Measurements from ENCODE around the gene CHCHD5.
"Not testable (repeated sequence)": the region's sequence is repeated elsewhere in the genome, so short reads cannot be mapped to it uniquely, and the experiment has no call there.

CHCHD5 gene

GRCh38 chr2:112566104-112566503, 18.3 kb upstream of the CHCHD5 start:
- Histone ChIP-seq H3K9me3 (ENCODE audit: control insufficient read depth, insufficient read depth, low read length) (no peaks in the 10 kb centered on the region), H3K27me3 (ENCODE audit: control insufficient read depth, insufficient read depth, low read length) (no peaks in the 10 kb centered on the region), H3K36me3 (ENCODE audit: control insufficient read depth, insufficient read depth, low read length) (peaks cover 92% of the 10 kb centered on the region), H3K27ac (ENCODE audit: low read depth, low read length) (no peak overlapping the region), H3K9ac (ENCODE audit: low read depth, low read length) (no peak overlapping the region), H3K4me3 (ENCODE audit: low read depth, low read length) (no peak overlapping the region), H3K4me1 (ENCODE audit: control insufficient read depth, insufficient read depth, low read length) (no peaks in the 10 kb centered on the region)

- not testable (repeated sequence) for H3K27me3 ChIP-seq (ENCODE audit: control insufficient read depth, insufficient read depth, low read length); H3K27ac ChIP-seq (ENCODE audit: low read depth, low read length); H3K9ac ChIP-seq (ENCODE audit: low read depth, low read length); H3K4me3 ChIP-seq (ENCODE audit: low read depth, low read length); H3K4me1 ChIP-seq (ENCODE audit: control insufficient read depth, insufficient read depth, low read length); H3K9me3 ChIP-seq (ENCODE audit: control insufficient read depth, insufficient read depth, low read length)
- peaks cover 92% of the 10 kb centered on the region for H3K36me3 ChIP-seq (ENCODE audit: control insufficient read depth, insufficient read depth, low read length)
Measured at GRCh38 chr2:112566508-112566907, 17.9 kb upstream of the CHCHD5 start.

DNA sequence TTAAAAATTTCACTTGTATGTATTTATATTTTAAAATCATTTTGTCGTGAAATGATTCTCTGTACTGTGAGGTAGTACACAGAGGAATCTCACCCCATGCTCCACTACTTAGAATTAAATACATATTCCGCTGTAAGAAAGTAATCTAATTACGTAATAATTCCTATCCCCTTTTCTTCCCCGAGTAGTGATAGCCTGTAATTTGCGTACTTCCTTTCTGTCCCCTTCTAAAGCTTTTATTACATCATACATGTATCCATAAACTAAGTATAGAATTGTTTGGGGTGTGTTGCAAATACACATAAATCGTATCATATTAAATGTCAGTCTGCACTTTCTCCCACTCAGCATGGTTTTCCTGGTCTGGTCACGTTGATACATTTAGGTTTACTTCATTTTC, 12.4 kb upstream of the CHCHD5 start:
- H3K27ac ChIP-seq (ENCODE audit: low read depth, low read length), result no peak overlapping the region
- peaks cover 97% of the 10 kb centered on the region for H3K36me3 ChIP-seq (ENCODE audit: control insufficient read depth, insufficient read depth, low read length)
- H3K9me3 ChIP-seq (ENCODE audit: control insufficient read depth, insufficient read depth, low read length), result no peaks in the 10 kb centered on the region
- no peak overlapping the region for H3K4me3 ChIP-seq (ENCODE audit: low read depth, low read length)
- H3K27me3 ChIP-seq (ENCODE audit: control insufficient read depth, insufficient read depth, low read length), result no peaks in the 10 kb centered on the region
- H3K4me1 ChIP-seq (ENCODE audit: control insufficient read depth, insufficient read depth, low read length), result no peaks in the 10 kb centered on the region
- H3K9ac ChIP-seq (ENCODE audit: low read depth, low read length), result no peak overlapping the region

DNA sequence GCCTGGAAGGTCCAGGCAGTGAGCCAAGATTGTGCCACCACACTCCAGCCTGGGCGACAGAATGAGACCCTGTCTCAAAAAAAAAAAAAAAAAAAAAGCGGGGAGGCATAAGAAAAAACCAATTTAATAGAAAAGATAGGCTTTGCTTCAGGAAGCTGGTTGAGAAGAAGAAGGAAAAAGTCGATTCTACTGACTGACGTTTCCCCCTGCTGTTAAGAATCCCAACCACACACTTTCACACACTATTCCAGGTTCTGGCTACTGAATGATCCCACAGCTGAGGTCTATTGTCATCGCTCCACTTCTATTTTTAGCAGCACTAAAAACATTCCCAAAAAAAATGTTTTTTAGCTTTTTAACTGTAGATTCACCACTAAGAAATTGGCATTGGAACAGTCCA, 6.7 kb upstream of the CHCHD5 start:
- peaks cover 42% of the 10 kb centered on the region for H3K36me3 ChIP-seq (ENCODE audit: control insufficient read depth, insufficient read depth, low read length)
- no peak overlapping the region for H3K27ac ChIP-seq (ENCODE audit: low read depth, low read length)
- no peaks in the 10 kb centered on the region for H3K27me3 ChIP-seq (ENCODE audit: control insufficient read depth, insufficient read depth, low read length)
- H3K4me3 ChIP-seq (ENCODE audit: low read depth, low read length), result no peak overlapping the region
- no peaks in the 10 kb centered on the region for H3K9me3 ChIP-seq (ENCODE audit: control insufficient read depth, insufficient read depth, low read length)
- H3K4me1 ChIP-seq (ENCODE audit: control insufficient read depth, insufficient read depth, low read length), result no peaks in the 10 kb centered on the region
- H3K9ac ChIP-seq (ENCODE audit: low read depth, low read length), result no peak overlapping the region

DNA sequence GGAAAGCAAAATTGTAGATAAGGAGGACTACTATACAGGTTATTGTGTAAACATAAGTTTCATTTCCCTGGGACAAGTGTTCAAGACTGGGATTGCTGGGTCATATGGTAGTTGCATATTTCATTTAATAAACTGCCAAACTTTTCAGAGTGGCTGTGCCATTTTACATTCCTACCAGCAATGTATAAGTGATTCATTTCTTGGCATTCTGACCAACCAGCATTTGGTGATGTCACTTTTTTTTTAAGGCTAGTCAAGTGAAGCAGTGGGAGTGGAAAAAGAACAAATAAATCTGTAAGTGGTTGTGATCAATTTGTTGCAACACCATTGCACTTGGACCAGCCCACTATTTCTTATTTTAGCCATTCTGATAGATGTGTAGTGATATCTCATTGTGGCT, 5.2 kb upstream of the CHCHD5 start:
- Histone ChIP-seq H3K4me3 (ENCODE audit: low read depth, low read length) (no peak overlapping the region), H3K27me3 (ENCODE audit: control insufficient read depth, insufficient read depth, low read length) (no peaks in the 10 kb centered on the region)

DNA sequence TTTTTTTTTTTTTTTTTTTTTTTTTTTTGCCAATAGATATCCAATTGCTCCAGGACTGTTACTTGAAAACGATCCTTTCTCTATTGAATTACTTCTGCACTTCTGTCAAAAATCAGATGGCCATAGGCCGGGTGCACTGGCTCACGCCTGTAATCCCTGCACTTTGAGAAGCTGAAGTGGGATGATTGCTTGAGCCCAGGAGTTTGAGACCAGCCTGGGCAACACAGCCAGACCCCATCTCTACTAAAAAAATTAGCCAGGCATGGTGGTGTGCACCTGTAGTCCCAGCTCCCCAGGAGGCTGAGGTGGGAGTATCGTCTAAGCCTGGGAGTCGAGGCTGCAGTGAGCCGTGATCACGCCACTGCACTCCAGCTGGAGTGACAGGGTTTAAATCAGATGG, 4.3 kb upstream of the CHCHD5 start:
- no peak overlapping the region for H3K4me3 ChIP-seq (ENCODE audit: low read depth, low read length)
- H3K9ac ChIP-seq (ENCODE audit: low read depth, low read length), result no peak overlapping the region
- H3K4me1 ChIP-seq (ENCODE audit: control insufficient read depth, insufficient read depth, low read length), result 0 out of 2 replicates have a peak, but pooled peaks cover 7% of the 10 kb centered on the region
- peaks cover 21% of the 10 kb centered on the region for H3K36me3 ChIP-seq (ENCODE audit: control insufficient read depth, insufficient read depth, low read length)
- no peak overlapping the region for H3K27ac ChIP-seq (ENCODE audit: low read depth, low read length)
- H3K27me3 ChIP-seq (ENCODE audit: control insufficient read depth, insufficient read depth, low read length), result no peaks in the 10 kb centered on the region
- H3K9me3 ChIP-seq (ENCODE audit: control insufficient read depth, insufficient read depth, low read length), result no peaks in the 10 kb centered on the region

More for the DNA sequence above, 5.2 kb upstream of the CHCHD5 start:
- Histone ChIP-seq H3K9ac (ENCODE audit: low read depth, low read length) (no peak overlapping the region), H3K4me1 (ENCODE audit: control insufficient read depth, insufficient read depth, low read length) (0 out of 2 replicates have a peak, but pooled peaks cover 7% of the 10 kb centered on the region), H3K27ac (ENCODE audit: low read depth, low read length) (no peak overlapping the region), H3K36me3 (ENCODE audit: control insufficient read depth, insufficient read depth, low read length) (peaks cover 29% of the 10 kb centered on the region), H3K9me3 (ENCODE audit: control insufficient read depth, insufficient read depth, low read length) (no peaks in the 10 kb centered on the region)

DNA sequence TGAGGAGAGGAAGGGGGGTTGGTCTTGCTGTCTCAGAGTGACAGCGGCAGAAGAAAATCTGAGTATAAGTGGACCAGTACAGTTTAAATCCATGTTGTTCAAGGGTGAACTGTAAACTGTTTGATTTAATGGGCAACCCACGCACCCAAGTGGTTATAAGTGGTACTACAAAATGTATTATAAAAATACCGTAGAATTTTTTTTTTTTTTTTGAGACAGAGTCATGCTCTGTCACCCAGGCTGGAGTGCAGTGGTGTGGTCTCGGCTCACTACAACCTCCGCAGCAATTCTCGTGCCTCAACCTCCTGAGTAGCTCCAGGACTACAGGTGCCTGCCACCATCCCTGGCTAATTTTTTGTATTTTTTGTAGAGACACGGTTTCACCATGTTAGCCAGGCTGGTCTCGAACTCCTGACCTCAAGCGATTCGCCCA, 2.1 kb upstream of the CHCHD5 start:
- no peak overlapping the region for H3K27ac ChIP-seq (ENCODE audit: low read depth, low read length)
- H3K27me3 ChIP-seq (ENCODE audit: control insufficient read depth, insufficient read depth, low read length), result no peaks in the 10 kb centered on the region
- H3K4me1 ChIP-seq (ENCODE audit: control insufficient read depth, insufficient read depth, low read length), result 0 out of 2 replicates have a peak, but pooled peaks cover 7% of the 10 kb centered on the region
- H3K4me3 ChIP-seq (ENCODE audit: low read depth, low read length), result no peak overlapping the region
- H3K9ac ChIP-seq (ENCODE audit: low read depth, low read length), result no peak overlapping the region
- peaks cover 13% of the 10 kb centered on the region for H3K36me3 ChIP-seq (ENCODE audit: control insufficient read depth, insufficient read depth, low read length)
- no peaks in the 10 kb centered on the region for H3K9me3 ChIP-seq (ENCODE audit: control insufficient read depth, insufficient read depth, low read length)

DNA sequence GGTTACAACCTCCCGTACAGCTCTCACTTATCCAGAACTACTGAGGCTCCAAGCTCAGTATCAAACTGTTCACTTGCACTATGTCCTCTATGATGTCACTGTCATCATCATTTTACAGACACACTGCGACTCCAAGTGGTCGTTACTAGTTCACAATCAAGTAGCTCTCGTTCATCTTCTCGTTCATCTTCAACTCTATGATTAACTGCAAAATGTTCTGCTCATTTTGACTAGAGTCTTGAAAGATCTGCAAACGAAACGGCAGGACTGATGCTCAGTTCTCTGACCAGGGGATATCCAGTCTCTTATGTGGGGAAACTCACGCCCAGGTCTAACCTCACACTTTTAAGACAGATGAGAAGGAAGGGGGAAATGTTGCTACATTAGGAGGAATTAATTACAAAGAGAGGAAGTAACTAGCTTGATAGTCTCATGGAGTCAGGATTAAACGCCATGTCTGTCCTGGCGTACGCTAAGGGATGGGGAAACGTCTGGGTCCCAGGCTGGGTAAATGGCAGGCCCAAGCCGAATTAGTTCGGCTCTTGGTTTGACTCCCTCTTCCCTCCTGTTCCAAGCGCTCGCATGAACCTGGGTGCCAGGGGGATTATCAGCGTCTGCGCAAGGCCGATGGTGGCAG, 794 bp upstream of the CHCHD5 start:
- peak overlapping the region; percentile 81 for H3K4me3 ChIP-seq (ENCODE audit: low read depth, low read length)

GRCh38 chr2:112584891-112585250, 462 bp downstream of the CHCHD5 start:
- no peaks in the 10 kb centered on the region for H3K9me3 ChIP-seq (ENCODE audit: control insufficient read depth, insufficient read depth, low read length)
- H3K4me1 ChIP-seq (ENCODE audit: control insufficient read depth, insufficient read depth, low read length), result 0 out of 2 replicates have a peak, but pooled peaks cover 7% of the 10 kb centered on the region
- H3K36me3 ChIP-seq (ENCODE audit: control insufficient read depth, insufficient read depth, low read length), result peaks cover 30% of the 10 kb centered on the region
- H3K9ac ChIP-seq (ENCODE audit: low read depth, low read length), result peak overlapping the region; percentile 74
- H3K4me3 ChIP-seq (ENCODE audit: low read depth, low read length), result peak overlapping the region; percentile 81
- H3K27ac ChIP-seq (ENCODE audit: low read depth, low read length), result peak overlapping the region; percentile 92
- H3K27me3 ChIP-seq (ENCODE audit: control insufficient read depth, insufficient read depth, low read length), result no peaks in the 10 kb centered on the region

More for the DNA sequence above, 794 bp upstream of the CHCHD5 start:
- Histone ChIP-seq H3K36me3 (ENCODE audit: control insufficient read depth, insufficient read depth, low read length) (peaks cover 22% of the 10 kb centered on the region), H3K9me3 (ENCODE audit: control insufficient read depth, insufficient read depth, low read length) (no peaks in the 10 kb centered on the region), H3K27me3 (ENCODE audit: control insufficient read depth, insufficient read depth, low read length) (no peaks in the 10 kb centered on the region), H3K27ac (ENCODE audit: low read depth, low read length) (peak overlapping the region; percentile 92), H3K9ac (ENCODE audit: low read depth, low read length) (peak overlapping the region; percentile 79), H3K4me1 (ENCODE audit: control insufficient read depth, insufficient read depth, low read length) (0 out of 2 replicates have a peak, but pooled peaks cover 7% of the 10 kb centered on the region)

DNA sequence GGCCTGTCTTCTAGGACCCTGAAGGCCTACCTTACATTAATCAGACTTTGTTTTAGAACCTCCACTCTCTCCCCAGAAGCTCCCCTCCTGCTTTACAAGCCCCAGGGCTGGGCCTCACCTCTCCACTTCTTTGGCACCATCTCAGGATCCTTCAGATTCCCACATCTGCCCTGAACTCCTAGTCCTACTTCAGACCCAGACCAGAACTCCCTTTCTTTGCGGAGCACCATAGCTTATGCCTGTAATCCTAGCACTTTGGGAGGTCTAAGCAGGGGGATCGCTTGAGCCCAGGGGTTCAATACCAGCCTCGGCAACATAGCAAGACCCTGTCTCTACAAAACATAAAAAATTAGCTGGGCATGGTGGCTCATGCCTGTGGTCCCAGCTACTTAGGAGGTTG, 991 bp downstream of the CHCHD5 start:
- Histone ChIP-seq H3K36me3 (ENCODE audit: control insufficient read depth, insufficient read depth, low read length) (peaks cover 30% of the 10 kb centered on the region), H3K27me3 (ENCODE audit: control insufficient read depth, insufficient read depth, low read length) (no peaks in the 10 kb centered on the region), H3K27ac (ENCODE audit: low read depth, low read length) (no peak overlapping the region), H3K4me1 (ENCODE audit: control insufficient read depth, insufficient read depth, low read length) (0 out of 2 replicates have a peak, but pooled peaks cover 7% of the 10 kb centered on the region), H3K9ac (ENCODE audit: low read depth, low read length) (no peak overlapping the region), H3K9me3 (ENCODE audit: control insufficient read depth, insufficient read depth, low read length) (no peaks in the 10 kb centered on the region), H3K4me3 (ENCODE audit: low read depth, low read length) (peak overlapping the region; percentile 81)

GRCh38 chr2:112585873-112586464, 1.6 kb downstream of the CHCHD5 start:
- H3K4me3 ChIP-seq (ENCODE audit: low read depth, low read length), result no peak overlapping the region
- H3K9ac ChIP-seq (ENCODE audit: low read depth, low read length), result no peak overlapping the region
- H3K9me3 ChIP-seq (ENCODE audit: control insufficient read depth, insufficient read depth, low read length), result no peaks in the 10 kb centered on the region
- peaks cover 11% of the 10 kb centered on the region; the same call in 1 of the 2 replicates for H3K4me1 ChIP-seq (ENCODE audit: control insufficient read depth, insufficient read depth, low read length)
- peaks cover 30% of the 10 kb centered on the region for H3K36me3 ChIP-seq (ENCODE audit: control insufficient read depth, insufficient read depth, low read length)
- no peaks in the 10 kb centered on the region for H3K27me3 ChIP-seq (ENCODE audit: control insufficient read depth, insufficient read depth, low read length)
- H3K27ac ChIP-seq (ENCODE audit: low read depth, low read length), result no peak overlapping the region

All from HUES48 (cell line).